Astrocyte (in vitro differentiated cells and primary cell): ENCODE results near the gene SEMA3A. TPM values are rescaled to one million over a fixed set of nuclear protein-coding genes. Genes with fewer than 3 reads are reported as not detected.

ENCODE experiments used
- DNase-seq: peaks from one replicate; pipeline ENCODE4 v3.0.0-alpha.2; 2010; ENCODE audit warnings: low read depth
- FAIRE-seq: peaks from 2 replicates; lab custom pipeline; 2011; peaks lifted over from hg19 to GRCh38; lab: Jason Lieb, UNC
- H2AFZ ChIP-seq: 2 replicates; pipeline ENCODE4 v1.6.0; 2012; ENCODE audit warnings: low read depth, low read length, inconsistent platforms
- H3K27ac ChIP-seq: 2 replicates; pipeline ENCODE4 v1.5.1; 2011; ENCODE audit warnings: low read depth, low read length, inconsistent platforms
- H3K27me3 ChIP-seq: 2 replicates; pipeline ENCODE4 v1.6.0; 2011; ENCODE audit warnings: low read length, inconsistent platforms; ENCODE audit not compliant: insufficient read depth
- H3K36me3 ChIP-seq: 2 replicates; pipeline ENCODE4 v1.5.1; 2011; ENCODE audit warnings: low read length, inconsistent platforms; ENCODE audit not compliant: insufficient read depth
- H3K4me1 ChIP-seq: 2 replicates; pipeline ENCODE4 v1.5.1; 2011; ENCODE audit warnings: low read length, inconsistent platforms; ENCODE audit not compliant: insufficient read depth
- H3K4me2 ChIP-seq: 2 replicates; pipeline ENCODE4 v1.6.0; 2012; ENCODE audit warnings: low read length, inconsistent platforms
- H3K4me3 ChIP-seq: 2 replicates; pipeline ENCODE4 v1.5.1; 2011; ENCODE audit warnings: low read depth, mild to moderate bottlenecking, low read length, inconsistent platforms; ENCODE audit not compliant: insufficient read depth
- H3K79me2 ChIP-seq: 2 replicates; pipeline ENCODE4 v1.6.0; 2012; ENCODE audit warnings: mild to moderate bottlenecking, low read length, inconsistent platforms; ENCODE audit not compliant: insufficient read depth
- H3K9ac ChIP-seq: 2 replicates; pipeline ENCODE4 v1.6.0; 2012; ENCODE audit warnings: mild to moderate bottlenecking, low read length, inconsistent platforms
- H3K9me3 ChIP-seq: 2 replicates; pipeline ENCODE4 v1.5.1; 2012; ENCODE audit warnings: low read depth, mild to moderate bottlenecking, low read length, inconsistent platforms; ENCODE audit not compliant: insufficient read depth
- H4K20me1 ChIP-seq: 2 replicates; pipeline ENCODE4 v1.6.0; 2012; ENCODE audit warnings: low read length, inconsistent platforms; ENCODE audit not compliant: insufficient read depth
- H3K27ac Mint-ChIP-seq: one replicate; pipeline ENCODE4 v1.8.0; 2021; ENCODE audit warnings: mild to moderate bottlenecking, mixed read lengths; ENCODE audit not compliant: unreplicated experiment
- H3K27me3 Mint-ChIP-seq: one replicate; pipeline ENCODE4 v1.8.0; 2021; ENCODE audit warnings: low read depth, mixed read lengths; ENCODE audit not compliant: unreplicated experiment
- H3K36me3 Mint-ChIP-seq: one replicate; pipeline ENCODE4 v1.8.0; 2021; ENCODE audit warnings: low read depth, mixed read lengths; ENCODE audit not compliant: unreplicated experiment
- H3K4me1 Mint-ChIP-seq: one replicate; pipeline ENCODE4 v1.8.0; 2021; ENCODE audit warnings: low read depth, mixed read lengths; ENCODE audit not compliant: unreplicated experiment
- H3K4me3 Mint-ChIP-seq: one replicate; pipeline ENCODE4 v1.8.0; 2021; ENCODE audit warnings: mild to moderate bottlenecking, moderate library complexity, mixed read lengths; ENCODE audit not compliant: unreplicated experiment
- H3K9me3 Mint-ChIP-seq: one replicate; pipeline ENCODE4 v1.8.0; 2021; ENCODE audit warnings: mild to moderate bottlenecking, mixed read lengths; ENCODE audit not compliant: unreplicated experiment
- EZH2 ChIP-seq: IDR thresholded peaks from 2 replicates; pipeline ENCODE4 v1.6.1; 2012; ENCODE audit warnings: mild to moderate bottlenecking, low read length, inconsistent platforms; ENCODE audit not compliant: insufficient read depth
- total RNA-seq: library from RNA; stranded (reverse); gene quantifications from 2 replicates; pipeline ENCODE4 v1.2.1, GENCODE V29; 2021
- TF ChIP-seq, protein P1 (sequence below): IDR thresholded peaks from 2 replicates; pipeline ENCODE4 v1.5.1; 2011; ENCODE audit warnings: low read depth, mild to moderate bottlenecking, inconsistent platforms, low read length, moderate library complexity; ENCODE audit not compliant: insufficient read depth

Gene SEMA3A
- total RNA-seq, 1 donor from 2014 or later, result 31.3 TPM

DNA sequence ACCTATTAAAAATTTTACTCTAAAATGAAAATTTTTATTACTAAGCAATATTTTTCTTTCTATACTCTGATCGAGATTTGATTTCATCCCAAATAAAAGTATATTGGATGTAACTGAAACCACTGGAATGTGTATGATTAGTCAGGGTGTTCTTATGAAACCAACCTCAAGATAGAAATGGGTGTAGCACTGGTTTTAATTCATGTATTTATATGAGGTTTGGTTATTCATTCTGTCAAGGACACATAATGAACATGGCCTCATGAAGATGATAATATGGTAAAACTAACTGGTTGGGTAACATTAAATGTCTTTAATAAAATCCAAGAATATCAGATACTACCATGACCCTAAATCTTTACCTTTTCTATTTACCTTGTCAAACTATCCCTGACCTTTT, 197.7 kb downstream of the SEMA3A start:
- Histone ChIP-seq H3K4me2 (no peak overlapping the region), H4K20me1 (no peaks in the 10 kb centered on the region), H3K36me3 (peaks cover 5% of the 10 kb centered on the region), H3K9me3 (no peaks in the 10 kb centered on the region), H2AFZ (no peak overlapping the region), H3K79me2 (no peaks in the 10 kb centered on the region), H3K27me3 (no peaks in the 10 kb centered on the region), H3K4me1 (no peaks in the 10 kb centered on the region), H3K9ac (no peak overlapping the region), H3K27ac (no peak overlapping the region), H3K4me3 (no peak overlapping the region)
- FAIRE-seq, result peak; percentile 74
- no peaks in the 10 kb centered on the region for H3K4me1 Mint-ChIP-seq
- H3K27ac Mint-ChIP-seq, result no peak overlapping the region
- no peak for TF ChIP-seq EZH2
- TF ChIP-seq, protein P1, sequence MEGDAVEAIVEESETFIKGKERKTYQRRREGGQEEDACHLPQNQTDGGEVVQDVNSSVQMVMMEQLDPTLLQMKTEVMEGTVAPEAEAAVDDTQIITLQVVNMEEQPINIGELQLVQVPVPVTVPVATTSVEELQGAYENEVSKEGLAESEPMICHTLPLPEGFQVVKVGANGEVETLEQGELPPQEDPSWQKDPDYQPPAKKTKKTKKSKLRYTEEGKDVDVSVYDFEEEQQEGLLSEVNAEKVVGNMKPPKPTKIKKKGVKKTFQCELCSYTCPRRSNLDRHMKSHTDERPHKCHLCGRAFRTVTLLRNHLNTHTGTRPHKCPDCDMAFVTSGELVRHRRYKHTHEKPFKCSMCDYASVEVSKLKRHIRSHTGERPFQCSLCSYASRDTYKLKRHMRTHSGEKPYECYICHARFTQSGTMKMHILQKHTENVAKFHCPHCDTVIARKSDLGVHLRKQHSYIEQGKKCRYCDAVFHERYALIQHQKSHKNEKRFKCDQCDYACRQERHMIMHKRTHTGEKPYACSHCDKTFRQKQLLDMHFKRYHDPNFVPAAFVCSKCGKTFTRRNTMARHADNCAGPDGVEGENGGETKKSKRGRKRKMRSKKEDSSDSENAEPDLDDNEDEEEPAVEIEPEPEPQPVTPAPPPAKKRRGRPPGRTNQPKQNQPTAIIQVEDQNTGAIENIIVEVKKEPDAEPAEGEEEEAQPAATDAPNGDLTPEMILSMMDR, result no peak
- peaks cover 10% of the 10 kb centered on the region for H3K36me3 Mint-ChIP-seq
- no peak overlapping the region for H3K4me3 Mint-ChIP-seq
- peaks cover 2% of the 10 kb centered on the region for H3K9me3 Mint-ChIP-seq
- H3K27me3 Mint-ChIP-seq, result no peaks in the 10 kb centered on the region
- DNase-seq, result no peak

DNA sequence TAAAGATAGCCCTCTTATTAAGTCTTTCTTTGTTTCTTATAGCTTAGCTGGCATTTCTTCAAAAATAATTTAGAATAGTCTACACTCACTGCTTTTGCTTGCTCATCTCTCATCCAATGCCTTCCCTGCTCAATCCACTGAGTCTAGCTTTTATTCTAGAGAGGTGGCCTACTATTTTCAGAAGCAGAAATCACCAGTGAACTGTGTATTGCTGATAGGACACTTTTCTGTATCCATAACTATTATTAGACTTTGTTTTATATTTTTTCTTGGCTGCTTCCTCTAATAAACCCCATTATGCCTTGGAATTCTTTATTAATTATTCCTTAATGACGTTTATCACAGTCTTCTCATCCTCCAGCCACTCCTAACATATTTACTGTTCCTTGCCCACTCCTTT, 206.8 kb downstream of the SEMA3A start:
- Histone ChIP-seq H3K4me2 (no peak overlapping the region), H3K9me3 (no peaks in the 10 kb centered on the region), H4K20me1 (no peaks in the 10 kb centered on the region), H3K79me2 (no peaks in the 10 kb centered on the region), H3K9ac (no peak overlapping the region), H3K27ac (no peak overlapping the region), H3K4me3 (no peak overlapping the region), H3K27me3 (no peaks in the 10 kb centered on the region), H2AFZ (no peak overlapping the region), H3K4me1 (no peaks in the 10 kb centered on the region), H3K36me3 (no peaks in the 10 kb centered on the region)
- H3K4me3 Mint-ChIP-seq, result no peak overlapping the region
- TF ChIP-seq, protein P1, result no peak
- TF ChIP-seq EZH2, result no peak
- no peaks in the 10 kb centered on the region for H3K27me3 Mint-ChIP-seq
- peaks cover 2% of the 10 kb centered on the region for H3K9me3 Mint-ChIP-seq
- no peaks in the 10 kb centered on the region for H3K4me1 Mint-ChIP-seq
- no peak overlapping the region for H3K27ac Mint-ChIP-seq
- no peak for DNase-seq
- FAIRE-seq, result no peak
- peaks cover 2% of the 10 kb centered on the region for H3K36me3 Mint-ChIP-seq

DNA sequence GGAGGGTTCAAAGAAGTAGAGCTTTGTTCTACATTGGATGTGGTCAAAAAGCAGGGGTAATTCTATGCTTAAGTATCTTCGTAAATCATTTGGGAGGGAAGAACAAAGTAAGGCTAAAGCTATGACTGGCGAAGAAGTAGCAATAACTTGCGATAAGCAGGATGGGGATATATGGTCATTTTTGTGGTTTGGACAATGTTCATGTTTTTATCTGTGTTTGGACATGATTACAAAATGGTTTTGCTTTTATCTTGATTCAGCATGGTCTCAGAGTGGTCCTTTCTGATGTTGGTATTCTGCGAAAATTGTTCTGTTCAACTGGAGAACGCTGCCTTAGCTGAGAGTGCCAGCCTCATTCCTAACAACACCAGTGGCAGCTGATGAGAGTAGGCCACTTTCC, 208.8 kb downstream of the SEMA3A start:
- no peaks in the 10 kb centered on the region for H3K4me1 Mint-ChIP-seq
- peaks cover 2% of the 10 kb centered on the region for H3K36me3 Mint-ChIP-seq
- H3K9me3 Mint-ChIP-seq, result no peaks in the 10 kb centered on the region
- H3K4me3 Mint-ChIP-seq, result no peak overlapping the region
- Histone ChIP-seq H3K4me1 (no peaks in the 10 kb centered on the region), H4K20me1 (no peaks in the 10 kb centered on the region), H3K4me2 (no peak overlapping the region), H3K36me3 (no peaks in the 10 kb centered on the region), H3K9me3 (no peaks in the 10 kb centered on the region), H3K79me2 (no peaks in the 10 kb centered on the region), H3K4me3 (no peak overlapping the region), H3K27me3 (no peaks in the 10 kb centered on the region), H2AFZ (no peak overlapping the region), H3K9ac (no peak overlapping the region), H3K27ac (no peak overlapping the region)
- FAIRE-seq (no peak), DNase-seq (peak; percentile 67)
- TF ChIP-seq, protein P1, result no peak
- TF ChIP-seq EZH2, result no peak
- H3K27ac Mint-ChIP-seq, result no peak overlapping the region
- H3K27me3 Mint-ChIP-seq, result no peaks in the 10 kb centered on the region
